ENCODE data around the gene AGAP1. TPM values are rescaled to one million over a fixed set of nuclear protein-coding genes. Genes with fewer than 3 reads are reported as not detected.

The AGAP1 gene
- total RNA-seq, 2 experiments from 2014 or later = not detected

- Histone ChIP-seq H3K79me2 (ENCODE audit: insufficient read depth, low read depth, low read length) (no peaks in the 10 kb centered on the region), H3K4me3 (ENCODE audit: low read depth, low read length, poor library complexity, severe bottlenecking) (no peak overlapping the region), H3K27ac (ENCODE audit: low read depth, low read length, poor library complexity, severe bottlenecking) (no peak overlapping the region), H3K4me2 (ENCODE audit: low read length) (no peak overlapping the region), H2AFZ (ENCODE audit: low read length) (no peak overlapping the region), H3K9me3 (ENCODE audit: low read length) (no peaks in the 10 kb centered on the region), H3K9me2 (ENCODE audit: insufficient read depth, low read length) (no peaks in the 10 kb centered on the region), H3K4me1 (ENCODE audit: insufficient read depth, low read length, poor library complexity, severe bottlenecking) (no peaks in the 10 kb centered on the region), H3K36me3 (ENCODE audit: insufficient read depth, low read length) (no peaks in the 10 kb centered on the region), H4K20me1 (ENCODE audit: insufficient read depth, low read length) (no peaks in the 10 kb centered on the region)
- ChIA-PET POLR2A (no interaction called here), CTCF (ENCODE audit: unreplicated experiment) (no interaction called here)
- intact Hi-C loops (cut with micrococcal nuclease; ENCODE audit: unreplicated experiment) = no loop called here
- no peak for TF ChIP-seq CTCF (conservative IDR thresholded peaks at IDR 0.05; ENCODE audit: low read length)
- TF ChIP-seq EZH2phosphoT487 (IDR thresholded peaks at IDR 0.05; ENCODE audit: borderline replicate concordance, low read depth, low read length) = no peak
- DNase-seq (ENCODE audit: low spot score) = no peak
- BruUV-seq (replicated peaks) = no TSS peak
These were observed 518.3 kb downstream of the AGAP1 start for GRCh38 chr2:236012155-236012554.

- Histone ChIP-seq H3K27ac (ENCODE audit: low read depth, low read length, poor library complexity, severe bottlenecking) (no peak overlapping the region), H3K9me3 (ENCODE audit: low read length) (no peaks in the 10 kb centered on the region), H3K9me2 (ENCODE audit: insufficient read depth, low read length) (no peaks in the 10 kb centered on the region), H3K4me3 (ENCODE audit: low read depth, low read length, poor library complexity, severe bottlenecking) (no peak overlapping the region), H3K79me2 (ENCODE audit: insufficient read depth, low read depth, low read length) (no peaks in the 10 kb centered on the region), H3K4me2 (ENCODE audit: low read length) (no peak overlapping the region), H3K36me3 (ENCODE audit: insufficient read depth, low read length) (no peaks in the 10 kb centered on the region), H4K20me1 (ENCODE audit: insufficient read depth, low read length) (no peaks in the 10 kb centered on the region), H2AFZ (ENCODE audit: low read length) (no peak overlapping the region), H3K4me1 (ENCODE audit: insufficient read depth, low read length, poor library complexity, severe bottlenecking) (no peaks in the 10 kb centered on the region)
- CTCF ChIA-PET (ENCODE audit: unreplicated experiment) = no interaction called here
- intact Hi-C loops (cut with micrococcal nuclease; ENCODE audit: unreplicated experiment) = no loop called here
- no TSS peak for BruUV-seq (replicated peaks)
- TF ChIP-seq CTCF (conservative IDR thresholded peaks at IDR 0.05; ENCODE audit: low read length) (no peak), EZH2phosphoT487 (IDR thresholded peaks at IDR 0.05; ENCODE audit: borderline replicate concordance, low read depth, low read length) (no peak)
- no peak for DNase-seq (ENCODE audit: low spot score)
- POLR2A ChIA-PET = no interaction called here
These were observed 520.7 kb downstream of the AGAP1 start for GRCh38 chr2:236014408-236015131.

GRCh38 chr2:236015171-236015570 is 521.3 kb downstream of the AGAP1 start:
- CTCF ChIA-PET (ENCODE audit: unreplicated experiment) = no interaction called here
- no peaks in the 10 kb centered on the region for H3K36me3 ChIP-seq (ENCODE audit: insufficient read depth, low read length)
- TF ChIP-seq CTCF (conservative IDR thresholded peaks at IDR 0.05; ENCODE audit: low read length) (no peak), EZH2phosphoT487 (IDR thresholded peaks at IDR 0.05; ENCODE audit: borderline replicate concordance, low read depth, low read length) (no peak)
- H3K9me3 ChIP-seq (ENCODE audit: low read length) = no peaks in the 10 kb centered on the region
- no peak overlapping the region for H3K27ac ChIP-seq (ENCODE audit: low read depth, low read length, poor library complexity, severe bottlenecking)
- intact Hi-C loops (cut with micrococcal nuclease; ENCODE audit: unreplicated experiment) = no loop called here
- no peaks in the 10 kb centered on the region for H3K79me2 ChIP-seq (ENCODE audit: insufficient read depth, low read depth, low read length)
- H3K4me1 ChIP-seq (ENCODE audit: insufficient read depth, low read length, poor library complexity, severe bottlenecking) = no peaks in the 10 kb centered on the region
- BruUV-seq (replicated peaks) = no TSS peak
- POLR2A ChIA-PET = no interaction called here
- DNase-seq (ENCODE audit: low spot score) = no peak
- H3K4me3 ChIP-seq (ENCODE audit: low read depth, low read length, poor library complexity, severe bottlenecking) = no peak overlapping the region
- no peaks in the 10 kb centered on the region for H4K20me1 ChIP-seq (ENCODE audit: insufficient read depth, low read length)
- no peak overlapping the region for H3K4me2 ChIP-seq (ENCODE audit: low read length)
- no peaks in the 10 kb centered on the region for H3K9me2 ChIP-seq (ENCODE audit: insufficient read depth, low read length)
- H2AFZ ChIP-seq (ENCODE audit: low read length) = no peak overlapping the region

Measured in OCI-LY7 (cell line).